ENCODE results near the gene MTX1. TPM values are rescaled to one million over a fixed set of nuclear protein-coding genes. Genes with fewer than 3 reads are reported as not detected.
"Not testable (repeated sequence)": the region's sequence is repeated elsewhere in the genome, so short reads cannot be mapped to it uniquely, and the experiment has no call there.

The MTX1 gene
- total RNA-seq, 2 donors from 2014 or later: 47.3 to 63.2 TPM

DNA sequence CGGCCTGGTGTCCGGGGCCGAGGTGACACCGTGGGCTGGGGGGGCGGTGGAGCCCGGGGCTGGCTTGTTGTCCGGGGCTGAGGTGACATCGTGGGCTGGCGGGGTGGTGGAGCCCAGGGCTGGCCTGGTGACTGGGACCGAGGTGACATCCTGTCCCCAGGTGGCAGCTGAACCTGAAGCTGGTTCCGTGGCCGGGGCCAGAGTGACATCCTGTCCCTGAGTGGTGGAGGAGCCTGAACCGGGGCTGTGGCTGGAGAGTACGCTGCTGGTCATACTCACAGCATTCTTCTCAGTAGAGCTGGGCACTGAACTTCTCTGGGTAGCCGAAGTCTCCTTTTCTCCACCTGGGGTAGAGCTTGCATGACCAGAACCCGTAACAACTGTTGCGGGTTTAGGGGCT lies 16.6 kb upstream of the MTX1 start:
- H3K27me3 Mint-ChIP-seq (ENCODE audit: insufficient read depth): peaks cover 5% of the 10 kb centered on the region
- H3K36me3 Mint-ChIP-seq (ENCODE audit: low read depth): peaks cover 5% of the 10 kb centered on the region
- H3K9ac ChIP-seq (ENCODE audit: extremely low read depth, low read length, poor library complexity, severe bottlenecking): no peak overlapping the region
- H3K27me3 ChIP-seq (ENCODE audit: control insufficient read depth, insufficient read depth, low read length, poor library complexity, severe bottlenecking): no peaks in the 10 kb centered on the region
- H3K4me1 ChIP-seq (ENCODE audit: control insufficient read depth, insufficient read depth, low read length): no peaks in the 10 kb centered on the region
- WGBS, 2 experiments (ENCODE audit: insufficient coverage in 1 of 2, insufficient read length in 1 of 2): 92 to 96% methylated on average over 11 to 17 of the region's 17 CpGs
- H3K4me1 Mint-ChIP-seq: peaks cover 25% of the 10 kb centered on the region
- H3K4me3 ChIP-seq (ENCODE audit: low read length): no peak overlapping the region
- H3K4me3 Mint-ChIP-seq: no peak overlapping the region
- H3K9me3 ChIP-seq (ENCODE audit: control insufficient read depth, low read length): no peaks in the 10 kb centered on the region
- H3K36me3 ChIP-seq (ENCODE audit: control insufficient read depth, insufficient read depth, low read length): peaks cover under 1% of the 10 kb centered on the region
- TF ChIP-seq, protein P1, sequence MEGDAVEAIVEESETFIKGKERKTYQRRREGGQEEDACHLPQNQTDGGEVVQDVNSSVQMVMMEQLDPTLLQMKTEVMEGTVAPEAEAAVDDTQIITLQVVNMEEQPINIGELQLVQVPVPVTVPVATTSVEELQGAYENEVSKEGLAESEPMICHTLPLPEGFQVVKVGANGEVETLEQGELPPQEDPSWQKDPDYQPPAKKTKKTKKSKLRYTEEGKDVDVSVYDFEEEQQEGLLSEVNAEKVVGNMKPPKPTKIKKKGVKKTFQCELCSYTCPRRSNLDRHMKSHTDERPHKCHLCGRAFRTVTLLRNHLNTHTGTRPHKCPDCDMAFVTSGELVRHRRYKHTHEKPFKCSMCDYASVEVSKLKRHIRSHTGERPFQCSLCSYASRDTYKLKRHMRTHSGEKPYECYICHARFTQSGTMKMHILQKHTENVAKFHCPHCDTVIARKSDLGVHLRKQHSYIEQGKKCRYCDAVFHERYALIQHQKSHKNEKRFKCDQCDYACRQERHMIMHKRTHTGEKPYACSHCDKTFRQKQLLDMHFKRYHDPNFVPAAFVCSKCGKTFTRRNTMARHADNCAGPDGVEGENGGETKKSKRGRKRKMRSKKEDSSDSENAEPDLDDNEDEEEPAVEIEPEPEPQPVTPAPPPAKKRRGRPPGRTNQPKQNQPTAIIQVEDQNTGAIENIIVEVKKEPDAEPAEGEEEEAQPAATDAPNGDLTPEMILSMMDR (conservative IDR thresholded peaks at IDR 0.05): no peak
- H3K27ac ChIP-seq (ENCODE audit: low read depth, low read length): no peak overlapping the region
- H3K9me3 Mint-ChIP-seq: no peaks in the 10 kb centered on the region
- H3K27ac Mint-ChIP-seq: no peak overlapping the region
- no peak for DNase-seq

- Histone ChIP-seq H3K9me3 (ENCODE audit: control insufficient read depth, low read length) (no peaks in the 10 kb centered on the region), H3K4me1 (ENCODE audit: control insufficient read depth, insufficient read depth, low read length) (no peaks in the 10 kb centered on the region), H3K9ac (ENCODE audit: extremely low read depth, low read length, poor library complexity, severe bottlenecking) (no peak overlapping the region), H3K36me3 (ENCODE audit: control insufficient read depth, insufficient read depth, low read length) (peaks cover 6% of the 10 kb centered on the region), H3K27me3 (ENCODE audit: control insufficient read depth, insufficient read depth, low read length, poor library complexity, severe bottlenecking) (no peaks in the 10 kb centered on the region), H3K27ac (ENCODE audit: low read depth, low read length) (peak overlapping the region; percentile 93), H3K4me3 (ENCODE audit: low read length) (peak overlapping the region; percentile 79)
- Mint-ChIP-seq H3K27ac (peak overlapping the region; percentile 95), H3K9me3 (no peaks in the 10 kb centered on the region), H3K27me3 (ENCODE audit: insufficient read depth) (peaks cover 5% of the 10 kb centered on the region), H3K4me1 (peaks cover 21% of the 10 kb centered on the region), H3K36me3 (ENCODE audit: low read depth) (peaks cover 11% of the 10 kb centered on the region), H3K4me3 (peak overlapping the region; percentile 87)
- TF ChIP-seq, protein P1 (conservative IDR thresholded peaks at IDR 0.05): no peak
- DNase-seq: peak; percentile 83
- 53 to 100% methylated on average over 1 to 14 of the region's 20 CpGs for WGBS, 2 experiments (ENCODE audit: insufficient coverage in 1 of 2, insufficient read length in 1 of 2)
These were observed 15.9 kb upstream of the MTX1 start for GRCh38 chr1:155192346-155193274.

DNA sequence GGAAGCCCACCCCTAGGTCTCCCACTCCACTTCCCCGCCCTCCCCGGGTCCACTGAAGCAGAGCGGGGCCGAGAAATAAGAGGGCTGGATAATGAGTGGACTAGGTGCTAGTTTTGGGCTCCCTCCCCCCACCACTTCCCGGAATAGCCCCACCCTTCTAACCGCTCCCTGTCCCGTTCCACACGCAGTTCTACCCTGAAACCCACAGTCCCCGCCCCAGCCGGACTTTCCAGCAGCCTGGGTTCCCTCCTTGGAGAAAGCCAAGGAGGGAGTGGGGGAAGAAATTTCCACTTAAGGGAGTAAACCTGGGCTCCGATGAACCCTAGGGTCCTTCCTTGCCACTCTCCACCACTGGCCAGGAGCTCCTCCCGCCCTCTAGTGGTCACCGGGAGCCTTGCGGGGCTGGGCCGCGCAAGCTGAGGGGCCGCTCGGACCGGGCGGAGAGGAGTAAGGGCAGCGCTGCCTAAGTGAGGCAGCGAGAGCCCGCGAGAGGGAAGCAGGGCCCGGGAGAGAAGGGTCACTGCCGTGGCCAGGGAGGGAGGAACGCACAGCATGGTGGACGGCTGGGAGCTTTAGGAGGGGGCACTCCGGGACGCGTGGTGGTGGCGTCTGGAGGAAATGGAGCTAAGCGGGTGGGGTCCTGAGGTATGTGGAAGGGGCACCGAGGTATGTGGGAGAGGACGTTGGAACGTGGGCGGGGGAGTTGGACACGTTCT lies 15.1 kb upstream of the MTX1 start:
- Histone ChIP-seq H3K9ac (ENCODE audit: extremely low read depth, low read length, poor library complexity, severe bottlenecking) (peak overlapping the region; percentile 36), H3K36me3 (ENCODE audit: control insufficient read depth, insufficient read depth, low read length) (peaks cover 14% of the 10 kb centered on the region), H3K27ac (ENCODE audit: low read depth, low read length) (peak overlapping the region; percentile 93), H3K9me3 (ENCODE audit: control insufficient read depth, low read length) (no peaks in the 10 kb centered on the region), H3K27me3 (ENCODE audit: control insufficient read depth, insufficient read depth, low read length, poor library complexity, severe bottlenecking) (no peaks in the 10 kb centered on the region), H3K4me1 (ENCODE audit: control insufficient read depth, insufficient read depth, low read length) (no peaks in the 10 kb centered on the region), H3K4me3 (ENCODE audit: low read length) (peak overlapping the region; percentile 79)
- DNase-seq: peak; percentile 99
- Mint-ChIP-seq H3K4me3 (peak overlapping the region; percentile 87), H3K27ac (peak overlapping the region; percentile 95), H3K4me1 (peaks cover 21% of the 10 kb centered on the region), H3K9me3 (no peaks in the 10 kb centered on the region), H3K27me3 (ENCODE audit: insufficient read depth) (peaks cover 5% of the 10 kb centered on the region), H3K36me3 (ENCODE audit: low read depth) (peaks cover 20% of the 10 kb centered on the region)
- WGBS, 2 experiments (ENCODE audit: insufficient coverage in 1 of 2, insufficient read length in 1 of 2): 1 to 2% methylated on average over 19 to 36 of the region's 38 CpGs
- TF ChIP-seq, protein P1 (conservative IDR thresholded peaks at IDR 0.05): peak; percentile 99

DNA sequence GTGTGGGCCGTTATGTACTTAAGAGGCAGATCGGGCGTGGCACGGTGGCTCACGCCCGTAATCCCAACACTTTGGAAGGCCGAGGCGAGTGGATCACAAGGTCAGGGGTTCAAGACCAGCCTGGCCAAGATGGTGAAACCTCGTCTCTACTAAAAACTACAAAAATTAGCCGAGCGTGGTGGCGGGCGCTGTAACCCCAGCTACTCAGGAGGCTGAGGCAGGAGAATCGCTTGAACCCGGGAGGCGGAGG lies 14.6 kb upstream of the MTX1 start:
- H3K4me3 Mint-ChIP-seq: peak overlapping the region; percentile 87
- WGBS, 2 experiments (ENCODE audit: insufficient coverage in 1 of 2, insufficient read length in 1 of 2): 2 to 12% methylated on average over 8 to 16 of the region's 16 CpGs
- DNase-seq: not testable (repeated sequence)

More for the DNA sequence above, 14.6 kb upstream of the MTX1 start:
- H3K27me3 ChIP-seq (ENCODE audit: control insufficient read depth, insufficient read depth, low read length, poor library complexity, severe bottlenecking); H3K9me3 ChIP-seq (ENCODE audit: control insufficient read depth, low read length); H3K9me3 Mint-ChIP-seq; H3K4me1 ChIP-seq (ENCODE audit: control insufficient read depth, insufficient read depth, low read length); H3K27me3 Mint-ChIP-seq (ENCODE audit: insufficient read depth): not testable (repeated sequence)
- H3K27ac Mint-ChIP-seq: peak overlapping the region; percentile 95
- peak overlapping the region; percentile 93 for H3K27ac ChIP-seq (ENCODE audit: low read depth, low read length)
- peaks cover 21% of the 10 kb centered on the region for H3K4me1 Mint-ChIP-seq
- peaks cover 16% of the 10 kb centered on the region for H3K36me3 ChIP-seq (ENCODE audit: control insufficient read depth, insufficient read depth, low read length)
- H3K4me3 ChIP-seq (ENCODE audit: low read length): peak overlapping the region; percentile 79
- peaks cover 23% of the 10 kb centered on the region for H3K36me3 Mint-ChIP-seq (ENCODE audit: low read depth)
- H3K9ac ChIP-seq (ENCODE audit: extremely low read depth, low read length, poor library complexity, severe bottlenecking): peak overlapping the region; percentile 60

Data from endodermal cell (in vitro differentiated cells).